ENCODE measurements around the gene CELF4. TPM values are rescaled to one million over a fixed set of nuclear protein-coding genes. Genes with fewer than 3 reads are reported as not detected.

Gene CELF4
- total RNA-seq, result not detected

- DNase-seq (ENCODE audit: low spot score in 2 of 2), result no peak
These were observed at the start of gene CELF4 for GRCh38 chr18:37565101-37565976. Gene CELF4 (minus strand): TSS chr18:37565798.

GRCh38 chr18:37613253-37613565 is 47.6 kb upstream of the CELF4 start:
- no peak for DNase-seq (ENCODE audit: low spot score in 2 of 2)
- Mint-ChIP-seq H3K36me3 (no peaks in the 10 kb centered on the region), H3K27ac (no peak overlapping the region), H3K9me3 (peaks cover 0 to 3% of the 10 kb centered on the region in 2 donors)
- ATAC-seq, result no peak

More at GRCh38 chr18:37565101-37565976, at the start of gene CELF4:
- Mint-ChIP-seq H3K36me3 (peaks cover 10 to 35% of the 10 kb centered on the region in 2 donors), H3K9me3 (peaks cover 0 to 4% of the 10 kb centered on the region in 2 donors), H3K27ac (no peak within 1 kb of the TSS)
- no peak for ATAC-seq

DNA sequence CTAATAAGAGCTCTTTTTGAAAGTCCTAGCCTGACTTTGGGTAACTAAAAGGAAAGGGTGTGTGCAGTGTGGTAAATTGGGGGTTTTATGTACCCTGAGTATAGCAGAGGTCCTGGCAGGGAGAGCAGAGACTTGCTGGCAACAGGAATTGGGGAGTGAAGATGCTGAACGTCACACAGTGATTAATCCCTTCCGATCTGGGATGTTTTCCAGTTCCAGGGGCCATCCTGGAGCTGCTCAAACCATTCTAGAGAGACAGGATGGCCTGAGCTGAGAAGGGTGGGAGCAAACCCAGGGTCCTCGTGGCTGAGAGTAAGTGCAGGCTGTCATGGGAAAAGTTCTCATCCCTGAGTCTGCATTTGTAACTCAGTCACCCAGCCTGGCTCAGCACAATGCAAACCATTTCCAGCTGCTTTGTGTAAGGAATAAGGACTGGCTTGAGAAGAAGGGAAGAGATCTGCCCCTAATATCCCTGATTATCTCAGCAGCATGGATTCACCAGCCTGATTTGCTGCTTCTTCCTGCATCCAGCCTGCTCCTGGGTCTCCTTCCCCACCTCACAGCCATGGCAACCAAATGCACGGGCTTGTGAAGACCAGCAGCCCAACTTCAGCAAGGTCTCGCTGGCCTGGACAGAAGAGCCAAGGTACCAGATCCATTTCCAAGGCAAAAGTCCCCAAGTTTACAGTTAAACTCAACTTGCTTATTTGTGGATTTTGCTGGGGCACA is 47.1 kb upstream of the CELF4 start:
- Mint-ChIP-seq H3K9me3 (peaks cover 0 to 3% of the 10 kb centered on the region in 2 donors), H3K36me3 (no peaks in the 10 kb centered on the region), H3K27ac (no peak overlapping the region)
- ATAC-seq (no peak), DNase-seq (ENCODE audit: low spot score in 2 of 2) (no peak)

- no peaks in the 10 kb centered on the region for H3K36me3 Mint-ChIP-seq
- H3K27ac Mint-ChIP-seq, result no peak overlapping the region
- ATAC-seq (no peak), DNase-seq (ENCODE audit: low spot score in 2 of 2) (no peak)
- H3K9me3 Mint-ChIP-seq, result peaks cover 0 to 3% of the 10 kb centered on the region in 2 donors
These were observed 46.1 kb upstream of the CELF4 start for GRCh38 chr18:37611614-37612279.

DNA sequence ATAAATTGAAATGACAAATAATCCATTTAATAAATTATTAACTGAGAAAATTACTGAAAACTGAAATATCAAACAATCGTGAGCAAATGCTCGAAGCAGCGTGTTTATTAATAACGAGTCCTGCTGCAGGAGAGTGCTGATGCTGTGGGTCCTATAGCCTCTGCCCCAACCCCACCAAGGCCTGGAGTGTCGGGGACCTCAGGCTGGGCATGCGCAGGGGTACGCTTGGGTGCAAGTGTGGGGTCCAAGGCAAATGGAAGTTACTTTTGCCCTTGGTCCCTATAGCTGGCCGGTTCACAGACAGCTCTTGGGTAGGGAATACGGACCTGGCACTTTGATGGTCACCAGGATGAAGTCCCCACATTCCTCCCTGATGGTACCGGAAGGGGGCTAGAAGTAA is 43.3 kb upstream of the CELF4 start:
- ATAC-seq (no peak), DNase-seq (ENCODE audit: low spot score in 2 of 2) (no peak)
- Mint-ChIP-seq H3K9me3 (peaks cover under 1 to 9% of the 10 kb centered on the region in 2 donors), H3K36me3 (peaks cover 0 to 5% of the 10 kb centered on the region in 2 donors), H3K27ac (no peak overlapping the region)

GRCh38 chr18:37607281-37607680 is 41.7 kb upstream of the CELF4 start:
- no peak for DNase-seq (ENCODE audit: low spot score in 2 of 2)
- ATAC-seq, result no peak
- Mint-ChIP-seq H3K9me3 (peaks cover 0 to 12% of the 10 kb centered on the region in 2 donors), H3K36me3 (peaks cover 0 to 5% of the 10 kb centered on the region in 2 donors), H3K27ac (no peak overlapping the region)

GRCh38 chr18:37604032-37604431 is 38.4 kb upstream of the CELF4 start:
- no peak overlapping the region for H3K27ac Mint-ChIP-seq
- ATAC-seq (no peak), DNase-seq (ENCODE audit: low spot score in 2 of 2) (no peak)
- peaks cover 0 to 16% of the 10 kb centered on the region in 2 donors for H3K9me3 Mint-ChIP-seq
- H3K36me3 Mint-ChIP-seq, result peaks cover 0 to 5% of the 10 kb centered on the region in 2 donors

- Mint-ChIP-seq H3K9me3 (peaks cover 0 to 12% of the 10 kb centered on the region in 2 donors), H3K36me3 (no peaks in the 10 kb centered on the region), H3K27ac (no peak overlapping the region)
- ATAC-seq (no peak), DNase-seq (ENCODE audit: low spot score in 2 of 2) (no peak)
These were observed 33.6 kb upstream of the CELF4 start for GRCh38 chr18:37598966-37599896.

- no peak for DNase-seq (ENCODE audit: low spot score in 2 of 2)
- Mint-ChIP-seq H3K9me3 (peaks cover 0 to 8% of the 10 kb centered on the region in 2 donors), H3K27ac (no peak overlapping the region), H3K36me3 (no peaks in the 10 kb centered on the region)
- ATAC-seq, result no peak
These were observed 32.8 kb upstream of the CELF4 start for GRCh38 chr18:37598396-37598795.

DNA sequence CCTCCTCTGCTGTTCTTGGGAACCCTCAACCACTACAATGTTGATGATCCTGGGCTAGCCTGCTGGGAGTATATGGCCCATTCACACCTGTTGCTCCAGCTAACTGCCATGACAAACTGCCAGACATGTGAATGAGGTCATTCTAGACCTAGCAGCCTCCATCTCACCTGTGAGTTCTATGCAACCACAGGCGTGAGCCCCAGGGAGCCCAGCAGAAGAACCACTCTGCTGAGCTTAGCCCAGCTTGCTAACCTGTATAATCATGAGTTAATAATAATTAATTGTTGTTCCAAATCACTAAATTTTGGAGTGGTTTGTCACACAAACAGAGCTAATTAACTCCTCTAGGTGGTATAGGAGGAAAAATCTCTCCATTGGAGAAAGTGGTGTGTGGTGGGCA is 24.7 kb upstream of the CELF4 start:
- Mint-ChIP-seq H3K36me3 (no peaks in the 10 kb centered on the region), H3K27ac (no peak overlapping the region), H3K9me3 (peaks cover 0 to under 1% of the 10 kb centered on the region in 2 donors)
- DNase-seq (ENCODE audit: low spot score in 2 of 2) (no peak), ATAC-seq (no peak)

DNA sequence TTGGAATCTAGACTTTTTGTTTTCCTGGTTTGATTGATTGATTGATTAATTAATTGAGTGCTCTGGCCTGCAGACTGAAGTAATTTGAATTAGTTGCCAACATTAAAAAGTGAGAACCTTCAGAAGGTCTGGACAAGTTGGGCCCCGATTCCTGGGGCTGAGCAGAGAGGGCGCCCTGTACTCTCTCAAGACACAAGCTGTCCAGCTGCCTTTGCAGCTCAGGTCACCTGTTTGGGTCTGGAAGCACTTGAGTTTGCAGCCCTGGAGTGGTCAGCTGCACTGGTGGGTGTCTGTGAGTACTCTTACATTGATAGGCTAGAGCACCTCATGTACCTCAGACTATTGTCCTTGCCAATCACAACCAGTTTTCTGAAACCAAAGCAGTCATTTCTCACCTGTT is 22.7 kb upstream of the CELF4 start:
- ATAC-seq, result no peak
- no peak for DNase-seq (ENCODE audit: low spot score in 2 of 2)
- Mint-ChIP-seq H3K9me3 (peaks cover 0 to 8% of the 10 kb centered on the region in 2 donors), H3K36me3 (no peaks in the 10 kb centered on the region), H3K27ac (no peak overlapping the region)

- Mint-ChIP-seq H3K9me3 (peaks cover 0 to 8% of the 10 kb centered on the region in 2 donors), H3K36me3 (no peaks in the 10 kb centered on the region), H3K27ac (no peak overlapping the region)
- ATAC-seq (no peak), DNase-seq (ENCODE audit: low spot score in 2 of 2) (no peak)
These were observed 21.1 kb upstream of the CELF4 start for GRCh38 chr18:37586656-37587225.

DNA sequence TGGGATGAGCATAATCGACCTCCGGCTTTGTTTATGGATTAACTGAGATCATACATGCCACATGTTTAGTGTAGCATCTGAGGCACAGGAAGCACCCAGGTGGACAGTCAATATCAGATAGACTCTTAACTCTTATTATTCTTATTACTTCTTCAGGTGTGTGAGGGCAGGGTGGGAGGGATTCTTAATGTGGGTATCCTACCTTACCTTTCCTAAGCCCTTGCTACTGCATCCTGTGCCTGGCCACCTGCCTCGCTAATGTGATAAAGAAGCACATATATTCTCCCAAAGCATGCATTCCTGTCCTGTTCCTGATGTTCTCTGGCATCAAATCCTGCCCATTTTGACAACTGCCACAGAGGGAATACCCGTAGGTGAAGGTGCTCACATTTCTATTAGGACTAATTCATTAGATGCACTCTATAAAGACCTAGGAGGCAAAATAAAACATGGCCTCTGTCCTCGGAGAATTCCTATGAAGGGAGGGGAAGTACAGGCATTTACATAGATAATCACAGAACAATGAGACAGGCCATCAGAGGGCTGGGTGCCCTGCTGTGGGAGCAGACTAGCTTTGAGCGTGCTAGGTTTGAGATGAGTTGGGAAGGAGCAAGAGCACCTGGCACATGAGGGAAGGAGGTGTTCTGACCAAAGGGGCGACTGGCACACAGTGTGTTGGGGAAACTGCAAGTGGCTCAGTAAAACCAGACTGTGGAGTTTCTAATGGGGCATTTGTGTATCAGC is 19.5 kb upstream of the CELF4 start:
- ATAC-seq, result no peak
- no peak for DNase-seq (ENCODE audit: low spot score in 2 of 2)
- no peak overlapping the region for H3K27ac Mint-ChIP-seq
- H3K36me3 Mint-ChIP-seq, result peaks cover 0 to 4% of the 10 kb centered on the region in 2 donors
- H3K9me3 Mint-ChIP-seq, result peaks cover 6 to 12% of the 10 kb centered on the region in 2 donors

DNA sequence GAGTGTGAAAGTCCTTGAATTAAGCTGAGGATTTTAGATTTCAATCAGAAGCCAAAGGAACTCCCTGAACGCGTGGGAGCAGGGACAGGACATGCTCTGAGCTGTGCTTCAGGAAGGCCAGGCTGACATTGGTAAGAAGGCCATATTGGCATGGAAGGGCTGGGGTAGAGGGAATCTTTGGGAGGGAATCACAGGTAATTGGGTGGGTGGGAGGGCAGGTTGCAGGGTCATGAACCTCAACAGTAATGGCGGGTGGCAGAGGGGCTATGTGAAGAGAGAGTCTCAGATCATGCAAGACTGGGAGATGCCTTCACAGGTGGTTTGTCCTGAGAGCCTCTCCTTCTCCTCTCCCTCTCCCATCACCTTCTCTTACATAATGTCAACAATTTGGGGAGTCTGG is 18.6 kb upstream of the CELF4 start:
- no peak overlapping the region for H3K27ac Mint-ChIP-seq
- DNase-seq (ENCODE audit: low spot score in 2 of 2) (no peak), ATAC-seq (no peak)
- peaks cover 0 to 5% of the 10 kb centered on the region in 2 donors for H3K36me3 Mint-ChIP-seq
- peaks cover 6 to 12% of the 10 kb centered on the region in 2 donors for H3K9me3 Mint-ChIP-seq

- Mint-ChIP-seq H3K9me3 (peaks cover 6 to 12% of the 10 kb centered on the region in 2 donors), H3K36me3 (peaks cover 0 to 5% of the 10 kb centered on the region in 2 donors), H3K27ac (no peak overlapping the region)
- ATAC-seq (no peak), DNase-seq (ENCODE audit: low spot score in 2 of 2) (no peak)
These were observed 16.7 kb upstream of the CELF4 start for GRCh38 chr18:37582261-37582660.

Measured in activated naive CD4-positive, alpha-beta T cell treated with anti-CD3 and anti-CD28 coated beads, Interleukin-2, amount 50 U/mL, for 72 hours (primary cell).